ENCODE measurements around the gene NECTIN3.

NECTIN3 gene

DNA sequence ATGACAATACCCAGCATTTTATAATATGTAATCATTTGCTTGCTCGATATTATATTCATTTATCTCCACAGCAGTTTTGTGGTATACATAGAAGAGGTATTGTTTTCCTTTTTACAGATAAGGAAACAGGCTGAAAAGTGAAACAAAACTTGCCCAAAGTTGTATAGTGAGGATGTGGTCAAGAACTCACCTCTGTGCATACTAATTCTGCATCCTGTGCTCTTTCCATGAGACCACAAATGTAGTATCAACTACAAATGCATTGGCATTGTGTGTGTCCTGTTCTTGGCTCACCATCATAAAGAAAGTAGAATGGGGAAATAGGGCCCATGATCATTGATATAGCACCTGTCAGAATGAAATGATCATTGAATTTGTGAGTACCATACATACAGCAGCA lies 167.3 kb downstream of the NECTIN3 start:
- H3K9me3 ChIP-seq (ENCODE audit: insufficient read depth, low read depth, low read length): peaks cover 11% of the 10 kb centered on the region
- H3K9ac ChIP-seq (ENCODE audit: low read length): no peak overlapping the region
- no peaks in the 10 kb centered on the region for H3K79me1 ChIP-seq (ENCODE audit: low read length)
- H4K91ac ChIP-seq (ENCODE audit: low read depth, low read length): no peak overlapping the region
- H3K27ac ChIP-seq (ENCODE audit: low read depth, low read length): no peak overlapping the region
- no peak overlapping the region for H3K4me3 ChIP-seq (ENCODE audit: low read depth, low read length)
- H3K4me2 ChIP-seq (ENCODE audit: low read length): no peak overlapping the region
- no peak for DNase-seq
- no peak overlapping the region for H2AFZ ChIP-seq (ENCODE audit: insufficient read depth, low read length, poor library complexity)
- H3K4me1 ChIP-seq (ENCODE audit: control insufficient read depth in 1 of 2, insufficient read depth in 2 of 2, low read length in 2 of 2): no peaks in the 10 kb centered on the region
- no peaks in the 10 kb centered on the region for H3K36me3 ChIP-seq (ENCODE audit: control insufficient read depth in 1 of 2, insufficient read depth in 2 of 2, low read length in 2 of 2)
- H4K8ac ChIP-seq (ENCODE audit: low read depth, low read length): no peak overlapping the region
- H2BK5ac ChIP-seq (ENCODE audit: low read depth, low read length, poor library complexity): no peak overlapping the region
- H3K27me3 ChIP-seq (ENCODE audit: insufficient read depth, low read length): no peaks in the 10 kb centered on the region
- no CpG with 5 or more reads among the region's 1 CpG for WGBS (ENCODE audit: extremely low coverage, insufficient coverage, insufficient read length)
- no peak overlapping the region for H3K4ac ChIP-seq (ENCODE audit: low read depth, low read length)
- H3K18ac ChIP-seq (ENCODE audit: low read length): no peak overlapping the region
- H3K79me2 ChIP-seq (ENCODE audit: control insufficient read depth, insufficient read depth, low read length, poor library complexity): no peaks in the 10 kb centered on the region
- H3K23ac ChIP-seq (ENCODE audit: low read length): no peak overlapping the region
- H2BK12ac ChIP-seq (ENCODE audit: low read length): no peak overlapping the region
- H3K14ac ChIP-seq (ENCODE audit: low read length): no peak overlapping the region
- no peak overlapping the region for H4K12ac ChIP-seq (ENCODE audit: low read depth, low read length)
- no peak overlapping the region for H2BK120ac ChIP-seq (ENCODE audit: insufficient read depth, low read length, poor library complexity)
- no peak overlapping the region for H2AK5ac ChIP-seq (ENCODE audit: low read length)

- WGBS (ENCODE audit: extremely low coverage, insufficient coverage, insufficient read length): no CpG with 5 or more reads among the region's 1 CpG
- H3K4me2 ChIP-seq (ENCODE audit: low read length): no peak overlapping the region
- H2AK5ac ChIP-seq (ENCODE audit: low read length): no peak overlapping the region
- peaks cover 11% of the 10 kb centered on the region for H3K9me3 ChIP-seq (ENCODE audit: insufficient read depth, low read depth, low read length)
- H3K14ac ChIP-seq (ENCODE audit: low read length): no peak overlapping the region
- H3K4me1 ChIP-seq (ENCODE audit: control insufficient read depth in 1 of 2, insufficient read depth in 2 of 2, low read length in 2 of 2): no peaks in the 10 kb centered on the region
- no peak overlapping the region for H3K4me3 ChIP-seq (ENCODE audit: low read depth, low read length)
- no peaks in the 10 kb centered on the region for H3K27me3 ChIP-seq (ENCODE audit: insufficient read depth, low read length)
- no peak overlapping the region for H3K9ac ChIP-seq (ENCODE audit: low read length)
- no peaks in the 10 kb centered on the region for H3K36me3 ChIP-seq (ENCODE audit: control insufficient read depth in 1 of 2, insufficient read depth in 2 of 2, low read length in 2 of 2)
- no peak overlapping the region for H2BK12ac ChIP-seq (ENCODE audit: low read length)
- H3K18ac ChIP-seq (ENCODE audit: low read length): no peak overlapping the region
- DNase-seq: no peak
- H2BK120ac ChIP-seq (ENCODE audit: insufficient read depth, low read length, poor library complexity): no peak overlapping the region
- no peaks in the 10 kb centered on the region for H3K79me2 ChIP-seq (ENCODE audit: control insufficient read depth, insufficient read depth, low read length, poor library complexity)
- H3K27ac ChIP-seq (ENCODE audit: low read depth, low read length): no peak overlapping the region
- H3K4ac ChIP-seq (ENCODE audit: low read depth, low read length): no peak overlapping the region
- no peak overlapping the region for H4K8ac ChIP-seq (ENCODE audit: low read depth, low read length)
- H2BK5ac ChIP-seq (ENCODE audit: low read depth, low read length, poor library complexity): no peak overlapping the region
- no peak overlapping the region for H4K12ac ChIP-seq (ENCODE audit: low read depth, low read length)
- no peaks in the 10 kb centered on the region for H3K79me1 ChIP-seq (ENCODE audit: low read length)
- no peak overlapping the region for H2AFZ ChIP-seq (ENCODE audit: insufficient read depth, low read length, poor library complexity)
- no peak overlapping the region for H4K91ac ChIP-seq (ENCODE audit: low read depth, low read length)
- no peak overlapping the region for H3K23ac ChIP-seq (ENCODE audit: low read length)
These were observed 170.3 kb downstream of the NECTIN3 start for GRCh38 chr3:111241960-111242359.
